Spinal cord (tissue), 10 donors: Measurements from ENCODE around the gene PRRC2B. TPM values are rescaled to one million over a fixed set of nuclear protein-coding genes. Genes with fewer than 3 reads are reported as not detected.
"Not testable (repeated sequence)": the region's sequence is repeated elsewhere in the genome, so short reads cannot be mapped to it uniquely, and the experiment has no call there.

ENCODE experiments used
- DNase-seq, 6 donors: peaks; one replicate each; pipeline versions ENCODE4 v3.0.0 to v3.0.0-alpha.2; 2013 to 2015; ENCODE audit warnings: low spot score in 6 of 6, low read depth in 4 of 6
- H3K27ac ChIP-seq: one replicate; pipeline ENCODE4 v1.5.1; 2013; ENCODE audit warnings: low read depth, low read length, control low read depth
- H3K27me3 ChIP-seq: one replicate; pipeline ENCODE4 v1.6.1; 2013; ENCODE audit warnings: low read length; ENCODE audit not compliant: control insufficient read depth, insufficient read depth
- H3K36me3 ChIP-seq: one replicate; pipeline ENCODE4 v1.6.1; 2013; ENCODE audit warnings: low read length; ENCODE audit not compliant: control insufficient read depth, insufficient read depth
- H3K4me1 ChIP-seq: one replicate; pipeline ENCODE4 v1.6.1; 2013; ENCODE audit warnings: low read length; ENCODE audit not compliant: control insufficient read depth, insufficient read depth
- H3K4me3 ChIP-seq: one replicate; pipeline ENCODE4 v1.5.1; 2013; ENCODE audit warnings: low read depth, low read length, control low read depth
- H3K9me3 ChIP-seq: one replicate; pipeline ENCODE4 v1.6.1; 2013; ENCODE audit warnings: low read length; ENCODE audit not compliant: control insufficient read depth, insufficient read depth
- WGBS: methylation state at CpG from one replicate; pipeline ENCODE4 v1.1.5; 2013; ENCODE audit warnings: missing lambda C conversion rate; ENCODE audit not compliant: insufficient coverage; 5-methylcytosine and 5-hydroxymethylcytosine counted together
- polyA plus RNA-seq, 2 donors: library from polyadenylated mRNA; unstranded; fragments of 120-200 nt; gene quantifications; one replicate each; pipeline ENCODE4 v1.2.1, GENCODE V29; 2013; ENCODE audit not compliant: insufficient read length in 2 of 2
- total RNA-seq, 2 donors: library from RNA; depleted of rRNA in 1 of 2; stranded (reverse); fragments of 120-200 nt in 1 of 2; fragments of >200 nt in 1 of 2; gene quantifications; one replicate each; pipeline versions ENCODE4 v1.2.3 to v1.2.4, GENCODE V29; 2013 to 2014
- donor health status: healthy.

PRRC2B gene
- total and polyA plus RNA-seq, 4 donors: 112 to 219 (median 158) TPM

- H3K27me3 ChIP-seq, DNase-seq, H3K4me3 ChIP-seq, H3K27ac ChIP-seq, H3K4me1 ChIP-seq, H3K9me3 ChIP-seq: not testable (repeated sequence)
- H3K36me3 ChIP-seq: peaks cover 78% of the 10 kb centered on the region
- no CpG with 5 or more reads among the region's 5 CpGs for WGBS
Measured at GRCh38 chr9:131472085-131472484, 78.2 kb downstream of the PRRC2B start.

DNA sequence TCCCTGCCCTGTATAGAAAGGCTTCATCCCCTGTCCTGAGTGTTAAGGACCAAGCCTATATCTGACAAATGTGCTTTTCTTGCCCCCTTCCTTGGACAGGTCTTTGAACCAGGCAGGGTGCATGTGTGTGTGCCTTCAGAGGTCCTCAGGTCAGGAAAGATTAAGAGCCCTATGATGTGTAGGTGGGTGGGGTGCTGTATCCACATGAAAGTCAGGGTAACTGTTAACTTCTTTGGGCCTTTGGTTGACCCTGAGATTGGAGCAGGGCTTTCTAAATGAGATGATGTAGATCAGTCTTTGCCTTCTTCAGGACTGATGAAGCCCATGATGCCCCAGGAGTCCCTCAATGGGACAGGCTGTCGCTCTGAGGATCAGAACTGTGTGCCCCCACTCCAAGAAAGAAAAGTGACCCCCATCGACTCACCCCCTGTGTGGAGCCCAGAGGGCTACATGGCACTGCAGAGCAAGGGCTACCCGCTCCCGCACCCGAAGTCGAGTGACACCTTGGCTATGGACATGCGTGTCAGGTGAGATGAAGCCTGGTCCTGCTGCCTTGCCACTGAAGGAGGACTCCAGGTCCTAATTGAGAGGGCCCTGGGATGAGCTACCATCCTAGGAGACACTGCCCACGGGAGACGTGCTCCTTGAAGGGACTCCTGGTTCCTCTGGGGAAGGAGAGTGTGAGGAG lies 79.5 kb downstream of the PRRC2B start:
- no peaks in the 10 kb centered on the region for H3K4me1 ChIP-seq
- H3K9me3 ChIP-seq: no peaks in the 10 kb centered on the region
- H3K27ac ChIP-seq: no peak overlapping the region
- DNase-seq: no peak
- WGBS: 97% methylated on average over 9 of the region's 9 CpGs
- no peak overlapping the region for H3K4me3 ChIP-seq
- no peaks in the 10 kb centered on the region for H3K27me3 ChIP-seq
- H3K36me3 ChIP-seq: peaks cover 79% of the 10 kb centered on the region

DNA sequence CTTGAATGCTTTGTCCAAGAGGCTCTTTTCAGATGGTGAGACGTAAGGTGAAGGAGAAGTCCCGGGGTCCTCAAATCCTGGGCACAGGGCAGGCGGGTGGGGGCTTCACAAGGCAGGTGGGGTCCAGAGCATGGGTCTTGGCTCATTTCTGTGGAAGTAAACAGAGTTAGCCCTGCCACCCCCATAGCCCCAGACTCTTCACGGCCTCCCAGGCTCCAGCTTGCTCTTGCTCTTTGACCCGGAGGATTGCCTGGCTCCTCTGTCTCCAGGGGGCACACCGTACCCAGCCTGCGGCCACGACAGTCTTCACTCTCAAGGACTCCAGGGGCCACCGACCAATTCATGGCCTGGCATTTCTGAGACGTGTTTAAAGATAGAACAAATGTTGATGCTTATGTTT lies 80.0 kb downstream of the PRRC2B start:
- Histone ChIP-seq H3K27me3 (no peaks in the 10 kb centered on the region), H3K9me3 (no peaks in the 10 kb centered on the region), H3K27ac (no peak overlapping the region), H3K4me1 (no peaks in the 10 kb centered on the region), H3K4me3 (no peak overlapping the region), H3K36me3 (peaks cover 81% of the 10 kb centered on the region)
- no peak for DNase-seq
- WGBS: 83% methylated on average over 6 of the region's 10 CpGs

DNA sequence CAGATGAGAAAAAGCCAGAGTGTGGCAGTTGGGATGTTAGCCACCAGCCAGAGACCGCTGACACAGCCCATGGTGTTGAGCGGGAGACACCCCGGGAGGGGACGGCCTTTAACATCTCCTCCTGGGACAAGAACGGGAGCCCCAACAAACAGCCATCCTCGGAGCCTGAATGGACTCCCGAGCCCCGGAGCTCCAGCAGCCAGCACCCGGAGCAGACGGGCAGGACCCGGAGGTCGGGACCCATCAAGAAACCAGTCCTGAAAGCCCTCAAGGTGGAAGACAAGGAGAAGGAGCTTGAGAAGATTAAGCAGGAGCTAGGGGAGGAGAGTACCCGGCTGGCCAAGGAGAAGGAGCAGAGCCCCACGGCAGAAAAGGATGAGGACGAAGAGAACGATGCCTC lies 80.8 kb downstream of the PRRC2B start:
- Histone ChIP-seq H3K36me3 (peaks cover 77% of the 10 kb centered on the region), H3K27ac (no peak overlapping the region), H3K4me3 (no peak overlapping the region), H3K4me1 (no peaks in the 10 kb centered on the region), H3K27me3 (no peaks in the 10 kb centered on the region), H3K9me3 (no peaks in the 10 kb centered on the region)
- no peak for DNase-seq
- WGBS: 90% methylated on average over 13 of the region's 16 CpGs

GRCh38 chr9:131475111-131475955 lies 81.4 kb downstream of the PRRC2B start:
- Histone ChIP-seq H3K27me3 (no peaks in the 10 kb centered on the region), H3K4me1 (no peaks in the 10 kb centered on the region), H3K9me3 (no peaks in the 10 kb centered on the region), H3K27ac (no peak overlapping the region), H3K36me3 (peaks cover 71% of the 10 kb centered on the region), H3K4me3 (no peak overlapping the region)
- whole genome bisulfite sequencing: 92% methylated on average over 40 of the region's 46 CpGs
- DNase-seq: no peak

DNA sequence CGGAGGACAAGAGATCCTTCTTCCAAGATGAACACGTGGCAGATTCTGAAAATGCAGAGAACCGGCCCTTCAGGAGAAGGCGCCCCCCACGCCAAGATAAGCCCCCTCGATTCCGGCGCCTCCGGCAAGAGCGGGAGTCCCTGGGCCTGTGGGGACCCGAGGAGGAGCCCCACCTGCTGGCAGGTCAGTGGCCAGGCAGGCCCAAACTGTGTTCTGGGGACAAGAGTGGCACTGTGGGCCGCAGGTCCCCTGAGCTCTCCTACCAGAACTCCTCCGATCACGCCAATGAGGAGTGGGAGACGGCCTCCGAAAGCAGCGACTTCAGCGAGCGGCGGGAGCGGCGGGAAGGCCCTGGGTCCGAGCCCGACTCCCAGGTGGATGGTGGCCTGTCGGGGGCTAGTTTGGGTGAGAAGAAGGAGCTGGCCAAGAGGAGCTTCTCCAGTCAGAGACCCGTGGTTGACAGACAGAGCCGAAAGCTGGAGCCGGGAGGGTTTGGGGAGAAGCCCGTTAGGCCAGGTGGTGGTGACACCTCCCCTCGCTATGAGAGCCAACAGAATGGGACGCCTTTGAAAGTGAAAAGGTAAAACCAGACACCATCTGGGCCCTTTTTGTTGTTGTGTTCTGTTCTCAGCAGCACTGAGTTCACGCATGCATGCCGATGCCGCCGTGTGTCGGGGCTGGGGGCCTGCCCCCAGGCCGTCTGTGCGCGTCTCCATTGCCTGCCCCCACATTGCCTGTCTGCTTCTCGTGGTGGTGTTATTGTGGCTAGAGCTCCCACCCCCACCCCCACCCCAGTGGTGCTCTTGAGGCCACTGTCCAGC lies 82.3 kb downstream of the PRRC2B start:
- no peak for DNase-seq
- Histone ChIP-seq H3K27me3 (no peaks in the 10 kb centered on the region), H3K4me1 (no peaks in the 10 kb centered on the region), H3K27ac (no peak overlapping the region), H3K4me3 (no peak overlapping the region), H3K9me3 (no peaks in the 10 kb centered on the region), H3K36me3 (peaks cover 73% of the 10 kb centered on the region)
- WGBS: 89% methylated on average over 25 of the region's 40 CpGs

- H3K4me1 ChIP-seq: no peaks in the 10 kb centered on the region
- no peak for DNase-seq
- no peaks in the 10 kb centered on the region for H3K27me3 ChIP-seq
- H3K27ac ChIP-seq: no peak overlapping the region
- 94% methylated on average over 18 of the region's 18 CpGs for WGBS
- peaks cover 80% of the 10 kb centered on the region for H3K36me3 ChIP-seq
- H3K4me3 ChIP-seq: no peak overlapping the region
- H3K9me3 ChIP-seq: no peaks in the 10 kb centered on the region
Measured at GRCh38 chr9:131476777-131477345, 83.0 kb downstream of the PRRC2B start.

- Histone ChIP-seq H3K36me3 (peaks cover 85% of the 10 kb centered on the region), H3K9me3 (no peaks in the 10 kb centered on the region), H3K27ac (no peak overlapping the region), H3K27me3 (no peaks in the 10 kb centered on the region), H3K4me1 (no peaks in the 10 kb centered on the region), H3K4me3 (no peak overlapping the region)
- whole genome bisulfite sequencing: 89% methylated on average over 9 of the region's 11 CpGs
- DNase-seq: no peak
Measured at GRCh38 chr9:131477367-131477766, 83.5 kb downstream of the PRRC2B start.

DNA sequence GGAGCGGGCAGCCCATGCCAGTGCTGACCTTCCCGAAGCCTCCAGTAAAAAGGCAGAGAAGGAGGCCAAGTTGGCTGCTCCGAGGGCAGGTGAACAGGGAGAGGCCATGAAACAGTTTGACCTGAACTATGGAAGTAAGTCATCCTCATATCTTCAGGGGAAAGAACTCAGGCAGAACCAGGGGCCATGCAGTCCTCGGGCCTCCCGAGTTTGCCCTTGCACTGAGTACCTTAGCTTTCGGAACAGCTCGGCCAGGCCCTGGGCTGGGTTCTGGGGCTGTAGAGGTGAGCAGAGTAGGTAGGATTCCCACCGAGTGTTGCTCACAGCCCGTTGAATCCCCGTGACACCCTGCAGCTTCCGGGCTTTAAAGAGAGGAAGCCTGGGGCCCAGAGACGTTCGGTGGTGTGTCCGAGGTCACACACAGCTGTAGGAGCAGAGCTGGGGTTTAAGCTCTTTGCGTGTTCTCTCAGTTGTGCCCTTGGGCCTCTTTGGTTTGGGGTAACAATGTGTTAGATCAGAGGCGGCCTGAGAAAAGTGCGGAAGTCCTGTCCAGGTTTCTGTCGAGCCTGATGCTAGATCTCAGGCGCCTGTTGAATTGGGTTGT lies 84.0 kb downstream of the PRRC2B start:
- no peak overlapping the region for H3K4me3 ChIP-seq
- no peaks in the 10 kb centered on the region for H3K4me1 ChIP-seq
- no peak for DNase-seq
- 86% methylated on average over 18 of the region's 19 CpGs for WGBS
- peaks cover 90% of the 10 kb centered on the region for H3K36me3 ChIP-seq
- H3K27me3 ChIP-seq: no peaks in the 10 kb centered on the region
- no peaks in the 10 kb centered on the region for H3K9me3 ChIP-seq
- no peak overlapping the region for H3K27ac ChIP-seq
